ENCODE data around the gene ARHGAP42.

GRCh38 chr11:100703801-100704575 lies 16.9 kb downstream of the ARHGAP42 start:
- TF ChIP-seq CTCF (IDR thresholded peaks at IDR 0.05): no peak
- TF ChIP-seq POLR2A (IDR thresholded peaks at IDR 0.05): no peak
